Thyroid gland (tissue), 4 donors: Measurements from ENCODE around the gene INSL3.

Experiments
- POLR2A ChIP-seq, 2 donors: fragments of 450-650 bp; IDR thresholded peaks; one replicate each; pipeline ENCODE4 v1.6.1; 2017; ENCODE audit warnings: antibody characterized with exemption in 2 of 2, mild to moderate bottlenecking in 2 of 2, moderate library complexity in 1 of 2
- TF ChIP-seq, protein P1 (sequence below), 6 experiments: fragments of 200-600 bp in 3 of 6; fragments of 450-650 bp in 3 of 6; sonication (generic) in 3 of 6; IDR thresholded peaks; one replicate each; pipeline ENCODE4 v1.5.1; 2016 to 2019; ENCODE audit warnings: antibody characterized with exemption in 6 of 6, mild to moderate bottlenecking in 2 of 6, inconsistent platforms in 1 of 6, moderate library complexity in 1 of 6

GRCh38 chr19:17829855-17830566 lies 8.7 kb upstream of the INSL3 start:
- TF ChIP-seq, protein P1, sequence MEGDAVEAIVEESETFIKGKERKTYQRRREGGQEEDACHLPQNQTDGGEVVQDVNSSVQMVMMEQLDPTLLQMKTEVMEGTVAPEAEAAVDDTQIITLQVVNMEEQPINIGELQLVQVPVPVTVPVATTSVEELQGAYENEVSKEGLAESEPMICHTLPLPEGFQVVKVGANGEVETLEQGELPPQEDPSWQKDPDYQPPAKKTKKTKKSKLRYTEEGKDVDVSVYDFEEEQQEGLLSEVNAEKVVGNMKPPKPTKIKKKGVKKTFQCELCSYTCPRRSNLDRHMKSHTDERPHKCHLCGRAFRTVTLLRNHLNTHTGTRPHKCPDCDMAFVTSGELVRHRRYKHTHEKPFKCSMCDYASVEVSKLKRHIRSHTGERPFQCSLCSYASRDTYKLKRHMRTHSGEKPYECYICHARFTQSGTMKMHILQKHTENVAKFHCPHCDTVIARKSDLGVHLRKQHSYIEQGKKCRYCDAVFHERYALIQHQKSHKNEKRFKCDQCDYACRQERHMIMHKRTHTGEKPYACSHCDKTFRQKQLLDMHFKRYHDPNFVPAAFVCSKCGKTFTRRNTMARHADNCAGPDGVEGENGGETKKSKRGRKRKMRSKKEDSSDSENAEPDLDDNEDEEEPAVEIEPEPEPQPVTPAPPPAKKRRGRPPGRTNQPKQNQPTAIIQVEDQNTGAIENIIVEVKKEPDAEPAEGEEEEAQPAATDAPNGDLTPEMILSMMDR (IDR thresholded peaks at IDR 0.05): no peak
- no peak for TF ChIP-seq POLR2A (IDR thresholded peaks at IDR 0.05)
